HG03108 (cell line): ENCODE measurements around the gene CACNA1G.

ENCODE experiments used
- ATAC-seq: cut with Tn5 transposase; IDR thresholded peaks from one replicate; pipeline ENCODE4 v1.9.1; 2021; ENCODE audit warnings: moderate library complexity; ENCODE audit not compliant: unreplicated experiment

Gene CACNA1G

GRCh38 chr17:50609380-50610074, 49.0 kb downstream of the CACNA1G start:
- ATAC-seq, result no peak

GRCh38 chr17:50611634-50612033, 51.1 kb downstream of the CACNA1G start:
- no peak for ATAC-seq

- ATAC-seq, result no peak
Observed at GRCh38 chr17:50612281-50612680, 51.8 kb downstream of the CACNA1G start.

- ATAC-seq, result no peak
Observed at GRCh38 chr17:50613007-50613992, 52.8 kb downstream of the CACNA1G start.

- ATAC-seq, result no peak
Observed at GRCh38 chr17:50614471-50615051, 54.0 kb downstream of the CACNA1G start.

- ATAC-seq, result no peak
Observed at GRCh38 chr17:50615828-50616227, 55.3 kb downstream of the CACNA1G start.

- ATAC-seq, result no peak
Observed at GRCh38 chr17:50618300-50618699, 57.8 kb downstream of the CACNA1G start.

- no peak for ATAC-seq
Observed at GRCh38 chr17:50618941-50619340, 58.4 kb downstream of the CACNA1G start.

- no peak for ATAC-seq
Observed at GRCh38 chr17:50619489-50619888, 59.0 kb downstream of the CACNA1G start.

GRCh38 chr17:50620237-50620636, 59.7 kb downstream of the CACNA1G start:
- ATAC-seq, result no peak

- no peak for ATAC-seq
Observed at GRCh38 chr17:50620858-50621257, 60.3 kb downstream of the CACNA1G start.

- no peak for ATAC-seq
Observed at GRCh38 chr17:50621574-50622031, 61.1 kb downstream of the CACNA1G start.

GRCh38 chr17:50624321-50624934, 63.9 kb downstream of the CACNA1G start:
- no peak for ATAC-seq

GRCh38 chr17:50625032-50625871, 64.7 kb downstream of the CACNA1G start:
- no peak for ATAC-seq

GRCh38 chr17:50626037-50626574, 65.6 kb downstream of the CACNA1G start:
- no peak for ATAC-seq

GRCh38 chr17:50627036-50627781, 66.7 kb downstream of the CACNA1G start:
- ATAC-seq, result no peak

- ATAC-seq, result no peak
Observed at GRCh38 chr17:50627782-50628601, 67.5 kb downstream of the CACNA1G start.

- no peak for ATAC-seq
Observed at GRCh38 chr17:50629902-50630301, 69.4 kb downstream of the CACNA1G start.
